OCI-LY7 (cell line): ENCODE measurements around the gene SELENBP1. TPM values are rescaled to one million over a fixed set of nuclear protein-coding genes. Genes with fewer than 3 reads are reported as not detected.

Experiments used
- BruUV-seq: library from RNA; stranded (reverse); fragments of 400-500 nt; replicated peaks from 2 replicates; lab custom pipeline; 2021; lab: Mats Ljungman, UMichigan
- CTCF ChIA-PET: fragments of 300-600 bp; sonication (Branson Sonifier 250); formaldehyde crosslinking; loops from one replicate; lab custom pipeline; 2022; ENCODE audit warnings: antibody characterized with exemption; ENCODE audit not compliant: unreplicated experiment; lab: Charles Lee
- POLR2A ChIA-PET: fragments of 300-600 bp; sonication (Branson Sonifier 250); formaldehyde crosslinking; loops from one replicate; lab custom pipeline; 2022; ENCODE audit warnings: antibody characterized with exemption; lab: Charles Lee
- DNase-seq: peaks from one replicate; pipeline ENCODE4 v3.0.0-alpha.2; 2015; ENCODE audit warnings: low spot score
- H2AFZ ChIP-seq: fragments of 200-600 bp; sonication (generic), shearing (Covaris generic); 2 replicates; pipeline ENCODE4 v1.6.1; 2014; ENCODE audit warnings: mild to moderate bottlenecking, antibody characterized with exemption, low read length, moderate library complexity
- H3K27ac ChIP-seq: fragments of 200-600 bp; sonication (generic); 2 replicates; pipeline ENCODE4 v1.5.1; 2014; ENCODE audit warnings: mixed run types, low read depth, mild to moderate bottlenecking, moderate library complexity, low read length, inconsistent platforms; ENCODE audit not compliant: poor library complexity, severe bottlenecking
- H3K36me3 ChIP-seq: fragments of 200-600 bp; sonication (generic); 2 replicates; pipeline ENCODE4 v1.6.1; 2014; ENCODE audit warnings: mild to moderate bottlenecking, antibody characterized with exemption, low read length, moderate library complexity, mixed read lengths; ENCODE audit not compliant: insufficient read depth
- H3K4me1 ChIP-seq: fragments of 200-600 bp; sonication (generic); 2 replicates; pipeline ENCODE4 v1.5.1; 2014; ENCODE audit warnings: mild to moderate bottlenecking, low read length; ENCODE audit not compliant: insufficient read depth, poor library complexity, severe bottlenecking
- H3K4me2 ChIP-seq: fragments of 200-600 bp; sonication (generic); 2 replicates; pipeline ENCODE4 v1.6.1; 2014; ENCODE audit warnings: mild to moderate bottlenecking, low read length
- H3K4me3 ChIP-seq: fragments of 200-600 bp; sonication (generic); 2 replicates; pipeline ENCODE4 v1.5.1; 2014; ENCODE audit warnings: mild to moderate bottlenecking, low read depth, low read length; ENCODE audit not compliant: poor library complexity, severe bottlenecking
- H3K79me2 ChIP-seq: fragments of 200-600 bp; sonication (generic); 2 replicates; pipeline ENCODE4 v1.6.1; 2016; ENCODE audit warnings: low read depth, mild to moderate bottlenecking, low read length, moderate library complexity, mixed read lengths; ENCODE audit not compliant: insufficient read depth
- H3K9me2 ChIP-seq: fragments of 200-600 bp; sonication (generic); 2 replicates; pipeline ENCODE4 v1.6.1; 2016; ENCODE audit warnings: mild to moderate bottlenecking, low read length, mixed read lengths; ENCODE audit not compliant: insufficient read depth
- H3K9me3 ChIP-seq: fragments of 200-600 bp; sonication (generic); 2 replicates; pipeline ENCODE4 v1.6.1; 2014; ENCODE audit warnings: mild to moderate bottlenecking, mixed run types, low read length, mixed read lengths
- H4K20me1 ChIP-seq: fragments of 200-600 bp; sonication (generic); 2 replicates; pipeline ENCODE4 v1.6.1; 2014; ENCODE audit warnings: mild to moderate bottlenecking, antibody characterized with exemption, low read length, moderate library complexity, mixed read lengths; ENCODE audit not compliant: insufficient read depth
- EZH2phosphoT487 ChIP-seq: fragments of 200-600 bp; sonication (generic); IDR thresholded peaks from 2 replicates; pipeline ENCODE4 v1.6.1; 2018; ENCODE audit warnings: low read depth, borderline replicate concordance, mild to moderate bottlenecking, mixed run types, antibody characterized with exemption, low read length, moderate library complexity, mixed read lengths
- intact Hi-C: fragments of 100-400 bp; cut with micrococcal nuclease; formaldehyde crosslinking; loops from one replicate; pipeline ENCODE4 v1.10.0; 2022; ENCODE audit not compliant: unreplicated experiment
- total RNA-seq, 2 experiments: library from RNA; depleted of rRNA in 1 of 2; stranded (reverse); fragments of >200 nt in 1 of 2; shearing (Covaris generic) in 1 of 2; gene quantifications; 2 replicates each; pipeline ENCODE4 v1.2.3, GENCODE V29; 2014 to 2022
- TF ChIP-seq, protein P1 (sequence below): fragments of 200-600 bp; sonication (generic); conservative IDR thresholded peaks from 2 replicates; pipeline ENCODE4 v1.5.1; 2014; ENCODE audit warnings: mild to moderate bottlenecking, antibody characterized with exemption, low read length, moderate library complexity, mixed read lengths

Gene SELENBP1
- total RNA-seq, 2 experiments from 2014 or later: not detected

DNA sequence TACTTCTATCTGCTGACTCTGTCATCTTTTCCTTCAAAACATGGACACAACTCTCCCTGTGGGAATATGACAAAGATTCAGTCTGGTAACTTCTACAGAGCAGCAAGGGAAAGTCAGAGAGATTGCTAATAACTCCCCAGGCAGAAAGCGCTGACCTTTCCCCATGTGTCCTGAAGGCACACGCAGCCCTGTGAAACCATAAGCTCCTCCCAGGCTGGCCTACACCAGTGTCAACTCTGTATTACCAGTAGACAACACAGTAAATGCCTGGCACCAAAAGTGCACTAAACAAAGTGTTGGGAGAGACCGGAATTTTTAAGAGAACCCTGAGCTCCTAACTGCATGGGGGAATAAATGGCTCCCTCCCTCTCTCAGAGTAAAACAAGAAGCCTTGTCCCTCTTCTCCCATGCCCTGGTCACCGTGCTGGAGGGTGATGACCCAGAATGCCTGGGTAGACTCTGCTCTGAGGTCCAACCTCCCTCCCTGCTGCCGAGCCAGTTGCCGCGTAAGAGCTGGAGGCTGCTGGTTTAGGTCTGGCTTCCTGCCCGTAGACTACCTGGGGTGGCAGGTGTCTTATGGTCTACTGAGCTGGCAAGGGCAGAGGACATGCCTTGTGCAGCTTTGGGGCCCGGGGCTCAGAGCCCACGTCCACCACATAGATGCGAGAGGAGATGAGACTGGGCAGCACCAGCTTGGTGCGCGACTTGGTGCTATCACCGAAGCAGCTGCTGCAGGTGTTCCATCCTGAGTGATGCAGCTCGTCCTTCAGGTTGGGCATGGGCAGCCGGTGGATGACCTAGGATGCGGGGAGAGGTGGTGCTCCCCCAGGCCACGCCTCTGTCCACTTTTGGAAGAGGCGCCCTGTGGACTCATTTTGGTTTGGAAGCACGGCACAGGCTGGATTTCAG lies 3.9 kb downstream of the SELENBP1 start:
- no peak overlapping the region for H2AFZ ChIP-seq
- H3K4me1 ChIP-seq: peaks cover 6% of the 10 kb centered on the region
- H3K4me3 ChIP-seq: no peak overlapping the region
- no peaks in the 10 kb centered on the region for H3K36me3 ChIP-seq
- intact Hi-C loops: no loop called here
- H3K9me3 ChIP-seq: no peaks in the 10 kb centered on the region
- H3K9me2 ChIP-seq: no peaks in the 10 kb centered on the region
- no peak for TF ChIP-seq EZH2phosphoT487
- TF ChIP-seq, protein P1, sequence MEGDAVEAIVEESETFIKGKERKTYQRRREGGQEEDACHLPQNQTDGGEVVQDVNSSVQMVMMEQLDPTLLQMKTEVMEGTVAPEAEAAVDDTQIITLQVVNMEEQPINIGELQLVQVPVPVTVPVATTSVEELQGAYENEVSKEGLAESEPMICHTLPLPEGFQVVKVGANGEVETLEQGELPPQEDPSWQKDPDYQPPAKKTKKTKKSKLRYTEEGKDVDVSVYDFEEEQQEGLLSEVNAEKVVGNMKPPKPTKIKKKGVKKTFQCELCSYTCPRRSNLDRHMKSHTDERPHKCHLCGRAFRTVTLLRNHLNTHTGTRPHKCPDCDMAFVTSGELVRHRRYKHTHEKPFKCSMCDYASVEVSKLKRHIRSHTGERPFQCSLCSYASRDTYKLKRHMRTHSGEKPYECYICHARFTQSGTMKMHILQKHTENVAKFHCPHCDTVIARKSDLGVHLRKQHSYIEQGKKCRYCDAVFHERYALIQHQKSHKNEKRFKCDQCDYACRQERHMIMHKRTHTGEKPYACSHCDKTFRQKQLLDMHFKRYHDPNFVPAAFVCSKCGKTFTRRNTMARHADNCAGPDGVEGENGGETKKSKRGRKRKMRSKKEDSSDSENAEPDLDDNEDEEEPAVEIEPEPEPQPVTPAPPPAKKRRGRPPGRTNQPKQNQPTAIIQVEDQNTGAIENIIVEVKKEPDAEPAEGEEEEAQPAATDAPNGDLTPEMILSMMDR: no peak
- no peak overlapping the region for H3K27ac ChIP-seq
- no peaks in the 10 kb centered on the region for H3K79me2 ChIP-seq
- H3K4me2 ChIP-seq: no peak overlapping the region
- CTCF ChIA-PET: no interaction called here
- H4K20me1 ChIP-seq: no peaks in the 10 kb centered on the region
- no peak for DNase-seq
- no TSS peak for BruUV-seq
- POLR2A ChIA-PET: interaction anchor here (0.6 to 0.7 kb wide), 2 partner anchors 205 to 1135 kb away, joined by 3 to 6 read pairs; no protein-coding TSS in a partner anchor

DNA sequence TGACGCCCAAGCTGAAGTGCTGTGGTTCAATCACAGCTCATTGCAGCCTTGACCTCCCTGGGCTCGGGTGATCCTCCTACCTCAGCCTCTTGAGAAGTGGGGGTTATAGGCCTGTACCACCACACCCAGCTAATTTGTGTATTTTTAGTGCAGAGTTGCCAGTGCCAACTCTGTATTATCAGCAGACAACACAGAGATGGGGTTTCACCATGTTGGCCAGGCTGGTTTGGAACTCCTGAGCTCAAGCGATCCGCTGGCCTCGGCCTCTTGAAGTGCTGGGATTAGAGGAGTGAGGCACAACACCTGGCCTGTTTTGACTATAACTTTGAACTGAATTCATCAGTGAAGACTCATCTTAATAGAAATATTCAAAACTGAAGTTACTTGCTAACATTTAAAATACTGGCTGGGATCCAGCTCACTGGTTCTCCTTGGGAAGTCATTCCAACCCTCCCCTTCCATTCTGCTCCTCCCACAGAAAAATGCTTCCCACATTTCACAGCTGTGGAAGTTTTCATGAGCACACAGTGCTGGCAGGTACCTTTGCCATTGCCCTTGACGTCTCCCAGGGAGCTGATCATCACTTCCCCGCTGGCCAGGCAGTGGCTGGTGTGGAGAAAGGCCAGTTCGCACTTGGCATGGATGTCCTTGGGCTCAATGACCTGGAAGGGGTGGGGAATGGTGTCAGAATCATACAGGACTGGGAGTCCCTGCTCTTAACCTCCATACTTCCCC lies 4.7 kb downstream of the SELENBP1 start:
- Histone ChIP-seq H3K4me2 (no peak overlapping the region), H2AFZ (no peak overlapping the region), H3K4me1 (peaks cover 6% of the 10 kb centered on the region), H3K27ac (no peak overlapping the region), H3K9me2 (no peaks in the 10 kb centered on the region), H3K4me3 (no peak overlapping the region), H3K36me3 (no peaks in the 10 kb centered on the region), H3K9me3 (peaks cover 4% of the 10 kb centered on the region; the same call in 1 of the 2 replicates), H3K79me2 (no peaks in the 10 kb centered on the region), H4K20me1 (no peaks in the 10 kb centered on the region)
- ChIA-PET CTCF (no interaction called here), POLR2A (interaction anchor here (0.6 to 1.1 kb wide), 2 partner anchors 15 to 19 kb away, joined by 3 read pairs; no protein-coding TSS in a partner anchor)
- intact Hi-C loops: no loop called here
- TF ChIP-seq, protein P1: no peak
- TF ChIP-seq EZH2phosphoT487: no peak
- DNase-seq: no peak
- no TSS peak for BruUV-seq
